Adrenal gland (tissue), 5 donors: ENCODE measurements around the gene SRPK1.

Source experiments
- CTCF ChIP-seq, 6 experiments: fragments of 450-650 bp in 4 of 6; fragments of 200-600 bp in 2 of 6; sonication (generic) in 1 of 6; IDR thresholded peaks; 1 replicate in 5 of 6; 2 replicates in 1 of 6; pipeline versions ENCODE4 v1.5.1 to v1.8.0; 2016 to 2021; ENCODE audit warnings: antibody characterized with exemption in 6 of 6, mild to moderate bottlenecking in 2 of 6, moderate library complexity in 1 of 6
- POLR2A ChIP-seq, 2 donors: fragments of 450-650 bp; IDR thresholded peaks; one replicate each; pipeline ENCODE4 v1.6.1; 2017; ENCODE audit warnings: antibody characterized with exemption in 2 of 2, mild to moderate bottlenecking in 2 of 2, moderate library complexity in 1 of 2
- donor health status: DM: no; HTN: no; CAD: no.

- TF ChIP-seq CTCF (IDR thresholded peaks at IDR 0.05), result no peak
- TF ChIP-seq POLR2A (IDR thresholded peaks at IDR 0.05), result no peak
These were observed 14.9 kb downstream of the SRPK1 start for GRCh38 chr6:35905841-35906498.
